Mucosa of descending colon (tissue), 3 donors: ENCODE measurements around the gene PHLPP2. TPM values are rescaled to one million over a fixed set of nuclear protein-coding genes. Genes with fewer than 3 reads are reported as not detected.

ENCODE experiments used
- ATAC-seq: fragments of 200-7000 bp; cut with Tn5 transposase; one replicate; pipeline ENCODE4 v1.9.1; 2020; ENCODE audit warnings: mild to moderate bottlenecking, moderate library complexity
- DNase-seq, 3 donors: peaks; one replicate each; pipeline ENCODE4 v3.0.0-alpha.2; 2020
- H3K36me3 ChIP-seq: fragments of 200-600 bp; one replicate; pipeline ENCODE4 v1.8.0; 2021; ENCODE audit warnings: low read depth, mild to moderate bottlenecking
- H3K4me1 ChIP-seq: fragments of 200-600 bp; one replicate; pipeline ENCODE4 v1.8.0; 2021; ENCODE audit warnings: low read depth, mild to moderate bottlenecking
- H3K4me3 ChIP-seq: fragments of 200-600 bp; one replicate; pipeline ENCODE4 v1.8.0; 2021; ENCODE audit warnings: mild to moderate bottlenecking
- H3K9me3 ChIP-seq: fragments of 200-600 bp; one replicate; pipeline ENCODE4 v1.8.0; 2021; ENCODE audit warnings: mild to moderate bottlenecking
- CTCF ChIP-seq: fragments of 200-600 bp; IDR thresholded peaks from one replicate; pipeline ENCODE4 v1.8.0; 2022; ENCODE audit warnings: antibody characterized with exemption, mild to moderate bottlenecking
- intact Hi-C, 2 donors: fragments of 100-400 bp; cut with DNase I in 1 of 2; cut with micrococcal nuclease in 1 of 2; formaldehyde crosslinking; loops; one replicate each; pipeline versions ENCODE4 v1.11.0 to v1.11.1; 2022; cut with DNase I, micrococcal nuclease
- total RNA-seq, 3 donors: library from RNA; stranded (reverse); fragmentation: NEBNext Ultra II Directional in 2 of 3; extraction: Animal tissue kit (Norgen Biotek cat#: 25700) in 2 of 3; gene quantifications; one replicate each; pipeline versions ENCODE4 v1.2.1 to v1.2.4, GENCODE V29; 2021 to 2023
- donor health status: DM: no; HTN: no; CAD: no; lungs with moderate emphysema.
- donor health status: DM: no; HTN: no; CAD: no.
- donor health status: DM: no; HTN: yes; CAD: no.

Gene PHLPP2
- total RNA-seq, 3 donors from 2014 or later: 42.0 to 85.5 (median 54.7) TPM

GRCh38 chr16:71670537-71670936 is 54.0 kb downstream of the PHLPP2 start:
- intact Hi-C loops: no loop called here
- no peaks in the 10 kb centered on the region for H3K36me3 ChIP-seq
- peak; percentile 71 for ATAC-seq

GRCh38 chr16:71669926-71670536 is 54.5 kb downstream of the PHLPP2 start:
- Histone ChIP-seq H3K36me3 (no peaks in the 10 kb centered on the region), H3K9me3 (no peaks in the 10 kb centered on the region), H3K4me1 (peaks cover 19% of the 10 kb centered on the region), H3K4me3 (no peak overlapping the region)
- no peak for TF ChIP-seq CTCF
- intact Hi-C loops: no loop called here
- no peak for ATAC-seq
- no peak for DNase-seq

More at GRCh38 chr16:71670537-71670936, 54.0 kb downstream of the PHLPP2 start:
- H3K4me3 ChIP-seq: no peak overlapping the region
- DNase-seq: no peak
- TF ChIP-seq CTCF: no peak
- H3K9me3 ChIP-seq: no peaks in the 10 kb centered on the region
- H3K4me1 ChIP-seq: peaks cover 19% of the 10 kb centered on the region

GRCh38 chr16:71666928-71667707 is 57.4 kb downstream of the PHLPP2 start:
- no peak for TF ChIP-seq CTCF
- ATAC-seq: peak; percentile 84
- intact Hi-C loops: no loop called here
- Histone ChIP-seq H3K4me1 (peaks cover 19% of the 10 kb centered on the region), H3K36me3 (no peaks in the 10 kb centered on the region), H3K4me3 (no peak overlapping the region), H3K9me3 (no peaks in the 10 kb centered on the region)
- no peak for DNase-seq

GRCh38 chr16:71666264-71666663 is 58.2 kb downstream of the PHLPP2 start:
- intact Hi-C loops: no loop called here
- DNase-seq (no peak), ATAC-seq (no peak)
- Histone ChIP-seq H3K9me3 (no peaks in the 10 kb centered on the region), H3K4me3 (no peak overlapping the region), H3K4me1 (peaks cover 19% of the 10 kb centered on the region), H3K36me3 (no peaks in the 10 kb centered on the region)
- no peak for TF ChIP-seq CTCF

- no peak for TF ChIP-seq CTCF
- H3K4me1 ChIP-seq: no peaks in the 10 kb centered on the region
- DNase-seq (no peak), ATAC-seq (no peak)
- intact Hi-C loops: no loop called here
- H3K9me3 ChIP-seq: no peaks in the 10 kb centered on the region
- no peaks in the 10 kb centered on the region for H3K36me3 ChIP-seq
- H3K4me3 ChIP-seq: no peak overlapping the region
Observed at GRCh38 chr16:71659471-71659870, 65.0 kb downstream of the PHLPP2 start.
